Body of pancreas (tissue), 4 donors: Measurements from ENCODE around the gene COL27A1.

Source experiments
- CTCF ChIP-seq, 7 experiments: fragments of 450-650 bp in 4 of 7; fragments of 200-600 bp in 3 of 7; sonication (generic) in 3 of 7; IDR thresholded peaks; one replicate each; pipeline ENCODE4 v1.5.1; 2016 to 2019; ENCODE audit warnings: antibody characterized with exemption in 7 of 7
- POLR2A ChIP-seq, 3 donors: fragments of 450-650 bp; IDR thresholded peaks; one replicate each; pipeline ENCODE4 v1.6.1; 2016; ENCODE audit warnings: antibody characterized with exemption in 3 of 3, mild to moderate bottlenecking in 2 of 3

- TF ChIP-seq CTCF (IDR thresholded peaks at IDR 0.05) (no peak), POLR2A (IDR thresholded peaks at IDR 0.05) (no peak)
Measured at GRCh38 chr9:114244570-114244969, 89.2 kb downstream of the COL27A1 start.
